SK-N-SH (cell line): ENCODE data around the gene OPRM1. TPM values are rescaled to one million over a fixed set of nuclear protein-coding genes. Genes with fewer than 3 reads are reported as not detected.

ENCODE experiments used
- CTCF ChIA-PET: fragments of 300-600, 350-600 bp; formaldehyde crosslinking; extraction: SDS; loops from one replicate; lab custom pipeline; 2021; lab: Yijun Ruan, JAX
- POLR2A ChIA-PET: fragments of 350-600 bp; sonication (Branson Sonifier 250); formaldehyde crosslinking; extraction: SDS; loops from one replicate; lab custom pipeline; 2020; ENCODE audit warnings: antibody characterized with exemption, inconsistent platforms; lab: Yijun Ruan, JAX
- DNase-seq: peaks from one replicate; pipeline ENCODE4 v3.0.0; 2012
- H2AFZ ChIP-seq: fragments of 200-600 bp; sonication (generic); 2 replicates; pipeline ENCODE4 v1.8.1; 2016; ENCODE audit warnings: antibody characterized with exemption, mild to moderate bottlenecking, low read depth
- H3F3A ChIP-seq: fragments of 200-600 bp; sonication (generic); replicated peaks from 2 replicates; pipeline ENCODE3; 2016; ENCODE audit warnings: antibody characterized with exemption, mild to moderate bottlenecking; ENCODE audit not compliant: insufficient read depth
- H3K27ac ChIP-seq, 2 experiments: fragments of 200-500 bp in 1 of 2; fragments of 200-600 bp in 1 of 2; sonication (Bioruptor generic) in 1 of 2; sonication (generic), shearing (Covaris generic) in 1 of 2; 2 replicates each; pipeline versions ENCODE4 v1.5.1 to v1.6.1; 2014 to 2016; ENCODE audit warnings: low read depth in 2 of 2, inconsistent platforms in 1 of 2, low read length in 1 of 2, mild to moderate bottlenecking in 1 of 2, mixed read lengths in 1 of 2
- H3K27me3 ChIP-seq: fragments of 200-600 bp; sonication (generic), shearing (Covaris generic); 2 replicates; pipeline ENCODE4 v1.6.1; 2016; ENCODE audit warnings: mixed run types; ENCODE audit not compliant: insufficient read depth
- H3K36me3 ChIP-seq, 2 experiments: fragments of 200-500 bp in 1 of 2; fragments of 200-600 bp in 1 of 2; sonication (Bioruptor generic) in 1 of 2; sonication (generic) in 1 of 2; replicated peaks in 1 of 2; 2 replicates each; pipeline versions ENCODE3 to v1.5.1; 2014 to 2016; ENCODE audit warnings: low read length in 1 of 2, mild to moderate bottlenecking in 1 of 2; ENCODE audit not compliant: insufficient read depth in 2 of 2, control insufficient read depth in 1 of 2
- H3K4me1 ChIP-seq, 2 experiments: fragments of 200-500 bp in 1 of 2; fragments of 200-600 bp in 1 of 2; sonication (Bioruptor generic) in 1 of 2; sonication (generic), shearing (Covaris generic) in 1 of 2; 2 replicates each; pipeline versions ENCODE4 v1.5.1 to v1.6.1; 2014 to 2016; ENCODE audit warnings: low read depth in 1 of 2, low read length in 1 of 2, mixed run types in 1 of 2; ENCODE audit not compliant: insufficient read depth in 2 of 2, control insufficient read depth in 1 of 2
- H3K4me2 ChIP-seq: fragments of 200-600 bp; sonication (generic), shearing (Covaris generic); 2 replicates; pipeline ENCODE4 v1.6.1; 2017; ENCODE audit warnings: mixed run types
- H3K4me3 ChIP-seq, 2 experiments: fragments of 200-500 bp in 1 of 2; fragments of 200-600 bp in 1 of 2; sonication (Bioruptor generic) in 1 of 2; sonication (generic), shearing (Covaris generic) in 1 of 2; 2 replicates each; pipeline versions ENCODE4 v1.5.1 to v1.8.1; 2014 to 2016; ENCODE audit warnings: low read depth in 2 of 2, inconsistent platforms in 1 of 2, low read length in 1 of 2, mild to moderate bottlenecking in 1 of 2, mixed read lengths in 1 of 2, moderate library complexity in 1 of 2
- H3K79me2 ChIP-seq: fragments of 200-600 bp; sonication (generic); 2 replicates; pipeline ENCODE4 v1.8.1; 2017; ENCODE audit warnings: mild to moderate bottlenecking; ENCODE audit not compliant: insufficient read depth
- H3K9ac ChIP-seq: fragments of 200-600 bp; sonication (generic); 2 replicates; pipeline ENCODE4 v1.6.1; 2017; ENCODE audit warnings: mixed run types
- H3K9me2 ChIP-seq: fragments of 200-600 bp; sonication (generic); 2 replicates; pipeline ENCODE4 v1.6.1; 2017; ENCODE audit warnings: mixed run types
- H3K9me3 ChIP-seq: fragments of 200-600 bp; sonication (generic); 2 replicates; pipeline ENCODE4 v1.6.1; 2017; ENCODE audit warnings: mixed run types, mild to moderate bottlenecking, moderate library complexity
- H4K20me1 ChIP-seq: fragments of 200-600 bp; sonication (generic); 2 replicates; pipeline ENCODE4 v1.6.1; 2017; ENCODE audit warnings: mild to moderate bottlenecking, mixed run types; ENCODE audit not compliant: insufficient read depth
- GATA2 ChIP-seq: sonication (generic); formaldehyde crosslinking; IDR thresholded peaks from 2 replicates; pipeline ENCODE4 v1.5.0; 2020; ENCODE audit warnings: mild to moderate bottlenecking, missing genetic modification reagents
- MAX ChIP-seq: IDR thresholded peaks from 2 replicates; pipeline ENCODE4 v1.4.0; 2012; ENCODE audit warnings: low read depth
- RCOR1 ChIP-seq: fragments of 150-350 bp; IDR thresholded peaks from 2 replicates; pipeline ENCODE4 v1.6.1; 2017; ENCODE audit warnings: antibody characterized with exemption, low read length
- REST ChIP-seq: IDR thresholded peaks from 2 replicates; pipeline ENCODE4 v1.6.1; 2012; ENCODE audit warnings: mild to moderate bottlenecking, low read depth, low read length, moderate library complexity
- USF1 ChIP-seq: IDR thresholded peaks from 2 replicates; pipeline ENCODE4 v1.4.0; 2012; ENCODE audit warnings: low read depth, borderline replicate concordance
- WGBS: methylation state at CpG from one replicate; pipeline ENCODE4 v1.1.6; 2017; ENCODE audit warnings: low lambda C conversion rate; 5-methylcytosine and 5-hydroxymethylcytosine counted together
- polyA plus RNA-seq, 3 experiments: library from polyadenylated mRNA; depleted of rRNA; stranded (reverse); fragments of >200 nt; gene quantifications; 2 replicates each; pipeline ENCODE4 v1.2.3, GENCODE V29; 2012

Gene OPRM1
- polyA plus RNA-seq, 1 of the 3 experiments (the other 2 are of a cell fraction), result 0.15 TPM

- TF ChIP-seq USF1 (no peak), GATA2 (CRISPR knock-in tag) (no peak)
Observed at GRCh38 chr6:154206141-154206540, 167.1 kb downstream of the OPRM1 start (continued).

GRCh38 chr6:154206996-154207395 lies 168.0 kb downstream of the OPRM1 start:
- no peaks in the 10 kb centered on the region for H3K36me3 ChIP-seq
- POLR2A ChIA-PET, result no interaction called here

More at GRCh38 chr6:154206996-154207395, 168.0 kb downstream of the OPRM1 start:
- TF ChIP-seq USF1 (no peak), REST (no peak), MAX (no peak), RCOR1 (no peak)
- no peaks in the 10 kb centered on the region for H3K79me2 ChIP-seq
- no peak overlapping the region for H3K27ac ChIP-seq
- no peak overlapping the region for H2AFZ ChIP-seq
- CTCF ChIA-PET, result interaction anchor here (1.2 kb wide), 1 partner anchor 28 kb away, joined by 4 read pairs; no protein-coding TSS in a partner anchor
- H3K27me3 ChIP-seq, result no peaks in the 10 kb centered on the region
- no peak for DNase-seq
- no peaks in the 10 kb centered on the region for H4K20me1 ChIP-seq
- no peaks in the 10 kb centered on the region; a peak in 2 of 4 replicates for H3K4me1 ChIP-seq
- H3F3A ChIP-seq, result no peaks in the 10 kb centered on the region
- no peak overlapping the region for H3K4me2 ChIP-seq
- no peaks in the 10 kb centered on the region for H3K9me3 ChIP-seq
- no peak overlapping the region for H3K4me3 ChIP-seq
- no peaks in the 10 kb centered on the region for H3K9me2 ChIP-seq
- no peak overlapping the region for H3K9ac ChIP-seq
- WGBS, result 50% methylated on average over 4 of the region's 4 CpGs
